HG03135 (cell line): Measurements from ENCODE around the gene LSM12.
"Not testable (repeated sequence)": the region's sequence is repeated elsewhere in the genome, so short reads cannot be mapped to it uniquely, and the experiment has no call there.

Experiments
- ATAC-seq: cut with Tn5 transposase; IDR thresholded peaks from one replicate; pipeline ENCODE4 v1.9.1; 2021; ENCODE audit warnings: mild to moderate bottlenecking, moderate library complexity; ENCODE audit not compliant: unreplicated experiment

Gene LSM12

DNA sequence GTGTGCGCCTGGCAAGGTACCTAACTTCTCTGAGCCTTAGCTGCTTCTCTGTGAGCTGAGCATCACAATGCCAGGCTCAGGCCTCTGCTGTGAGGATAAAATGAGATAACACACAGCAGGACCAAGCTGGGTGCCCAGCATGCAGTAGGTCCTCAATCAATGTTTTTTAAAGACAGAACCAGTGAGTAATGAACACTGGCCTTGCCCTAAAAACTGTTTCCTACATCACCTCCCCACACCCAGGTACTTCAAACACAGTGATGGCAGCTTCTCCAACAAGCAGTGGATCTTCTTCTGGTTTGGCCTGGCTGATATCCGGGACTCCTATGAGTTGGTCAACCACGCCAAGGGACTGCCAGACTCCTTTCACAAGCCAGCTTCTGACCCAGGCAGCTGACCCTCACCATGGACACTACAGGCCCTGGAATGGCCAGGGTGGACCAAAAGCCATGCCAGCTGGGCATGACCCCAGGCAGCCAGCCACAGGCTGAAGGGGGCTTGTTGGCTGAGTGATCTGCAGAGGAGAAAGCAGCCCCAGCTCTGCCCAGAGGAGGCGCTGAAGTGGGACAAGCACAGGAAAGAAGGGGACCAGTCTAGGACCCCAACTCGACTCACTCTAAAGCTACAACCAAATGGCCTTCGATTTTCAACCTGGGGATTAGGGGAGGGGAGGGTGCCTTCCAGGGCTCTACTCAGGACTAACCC, 58.1 kb downstream of the LSM12 start:
- ATAC-seq: no peak

DNA sequence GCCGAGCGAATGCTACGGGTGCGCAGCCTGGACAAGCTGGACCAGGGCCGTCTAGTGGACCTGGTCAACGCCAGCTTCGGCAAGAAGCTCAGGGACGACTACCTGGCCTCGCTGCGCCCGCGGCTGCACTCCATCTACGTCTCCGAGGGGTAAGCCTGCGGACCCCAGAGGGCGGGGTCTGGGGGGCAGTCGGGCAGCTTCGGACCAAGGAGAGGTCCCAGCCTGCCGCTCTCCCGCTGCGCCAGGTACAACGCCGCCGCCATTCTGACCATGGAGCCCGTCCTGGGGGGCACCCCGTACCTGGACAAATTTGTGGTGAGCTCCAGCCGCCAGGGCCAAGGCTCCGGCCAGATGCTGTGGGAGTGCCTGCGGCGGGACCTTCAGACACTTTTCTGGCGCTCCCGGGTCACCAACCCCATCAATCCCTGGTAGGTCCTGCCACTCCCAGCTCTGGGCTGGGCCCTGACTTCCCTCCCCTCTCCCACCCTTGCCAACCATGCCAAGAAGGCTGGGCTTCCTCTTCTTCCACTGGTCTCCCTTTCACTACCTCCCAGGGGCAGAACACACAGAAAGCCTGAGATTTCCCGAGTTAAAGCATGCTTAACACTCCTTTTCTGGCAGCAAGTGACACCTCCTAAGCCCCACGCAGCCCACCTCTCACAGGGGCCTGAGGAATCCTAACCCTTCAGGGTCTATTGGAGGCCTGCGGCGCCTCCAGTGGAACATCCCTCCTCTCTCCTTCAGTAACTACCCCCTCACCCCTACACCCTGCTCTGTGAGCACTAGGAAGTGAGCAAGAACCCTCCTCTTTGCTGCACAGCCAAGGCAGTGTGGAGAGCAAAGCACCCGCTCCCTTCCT, 58.9 kb downstream of the LSM12 start:
- peak; percentile 9 for ATAC-seq

DNA sequence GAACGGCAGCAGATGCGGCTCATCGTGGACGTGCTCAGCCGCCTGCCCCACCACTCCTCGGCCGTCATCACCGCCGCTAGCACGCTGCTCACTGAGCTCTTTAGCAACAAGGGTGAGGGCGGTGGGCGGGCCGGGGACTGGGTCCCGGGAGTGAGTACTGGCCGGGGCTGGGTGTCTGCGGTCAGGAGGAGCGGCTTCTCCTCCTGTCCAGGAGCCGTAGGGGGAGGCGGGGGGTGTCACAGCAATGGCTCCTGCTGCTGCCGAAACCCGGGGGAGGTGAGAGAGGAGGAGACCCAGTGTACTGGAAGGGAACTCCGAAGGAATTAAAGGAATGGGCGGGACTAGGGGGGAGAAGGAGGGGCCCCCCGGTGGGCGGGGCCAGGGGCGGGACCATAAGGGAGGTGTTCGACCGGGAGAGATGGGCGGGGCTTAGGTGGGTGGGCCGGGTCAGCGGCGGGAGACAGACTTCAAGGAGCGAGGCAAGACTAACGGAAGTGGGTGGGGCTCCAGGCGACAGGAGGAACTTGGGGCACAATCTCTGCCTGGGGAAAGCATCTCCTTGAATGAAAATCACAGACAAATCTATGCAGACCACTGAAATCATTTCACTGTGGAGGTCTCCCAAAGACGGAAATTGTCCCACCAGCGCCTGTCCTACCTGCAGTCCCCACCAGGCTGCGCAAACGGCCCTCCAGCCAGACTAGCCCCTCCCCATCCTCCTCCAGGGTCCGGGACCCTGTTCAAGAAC, 59.7 kb downstream of the LSM12 start:
- ATAC-seq: peak; percentile 76

DNA sequence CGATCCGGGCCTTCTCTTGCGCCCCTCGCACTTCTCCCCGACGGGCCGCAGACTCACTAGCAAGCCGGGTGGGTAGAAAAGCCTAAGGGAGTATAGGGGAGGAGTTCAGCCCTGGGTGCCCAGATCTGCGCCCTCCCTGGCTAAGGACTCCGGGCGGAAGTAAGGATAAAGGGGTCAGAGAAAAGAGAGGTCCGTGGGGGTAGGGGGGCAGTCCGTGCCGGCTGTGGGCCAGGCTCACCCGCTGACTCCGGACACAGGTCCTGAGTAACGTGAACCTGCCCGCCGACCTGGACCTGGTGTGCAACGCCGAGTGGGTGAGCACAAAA, 60.2 kb downstream of the LSM12 start:
- ATAC-seq: no peak

DNA sequence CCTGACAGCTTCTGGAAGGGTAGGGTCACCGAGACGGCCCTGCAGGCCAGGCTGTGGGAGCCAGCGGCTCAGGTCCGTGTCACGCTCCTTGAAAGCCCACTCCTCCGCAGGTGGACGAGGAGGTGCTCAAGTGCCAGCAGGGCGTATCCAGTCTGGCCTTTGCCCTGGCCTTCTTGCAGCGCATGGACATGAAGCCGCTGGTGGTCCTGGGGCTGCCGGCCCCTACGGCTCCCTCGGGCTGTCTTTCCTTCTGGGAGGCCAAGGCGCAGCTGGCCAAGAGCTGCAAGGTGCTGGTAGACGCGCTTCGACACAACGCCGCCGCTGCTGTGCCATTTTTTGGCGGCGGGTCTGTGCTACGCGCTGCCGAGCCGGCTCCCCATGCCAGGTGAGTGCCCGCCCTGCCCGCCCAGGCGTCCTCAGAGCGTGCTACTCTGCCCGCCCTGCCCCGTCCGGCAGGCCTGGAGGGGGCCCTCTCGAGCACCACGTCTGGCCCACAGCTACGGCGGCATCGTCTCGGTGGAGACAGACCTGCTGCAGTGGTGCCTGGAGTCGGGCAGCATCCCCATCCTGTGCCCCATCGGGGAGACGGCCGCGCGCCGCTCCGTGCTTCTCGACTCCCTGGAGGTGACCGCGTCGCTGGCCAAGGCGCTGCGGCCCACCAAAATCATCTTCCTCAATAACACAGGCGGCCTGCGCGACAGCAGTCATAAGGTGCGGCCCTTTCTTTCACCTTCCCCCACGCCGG, 60.8 kb downstream of the LSM12 start:
- no peak for ATAC-seq

DNA sequence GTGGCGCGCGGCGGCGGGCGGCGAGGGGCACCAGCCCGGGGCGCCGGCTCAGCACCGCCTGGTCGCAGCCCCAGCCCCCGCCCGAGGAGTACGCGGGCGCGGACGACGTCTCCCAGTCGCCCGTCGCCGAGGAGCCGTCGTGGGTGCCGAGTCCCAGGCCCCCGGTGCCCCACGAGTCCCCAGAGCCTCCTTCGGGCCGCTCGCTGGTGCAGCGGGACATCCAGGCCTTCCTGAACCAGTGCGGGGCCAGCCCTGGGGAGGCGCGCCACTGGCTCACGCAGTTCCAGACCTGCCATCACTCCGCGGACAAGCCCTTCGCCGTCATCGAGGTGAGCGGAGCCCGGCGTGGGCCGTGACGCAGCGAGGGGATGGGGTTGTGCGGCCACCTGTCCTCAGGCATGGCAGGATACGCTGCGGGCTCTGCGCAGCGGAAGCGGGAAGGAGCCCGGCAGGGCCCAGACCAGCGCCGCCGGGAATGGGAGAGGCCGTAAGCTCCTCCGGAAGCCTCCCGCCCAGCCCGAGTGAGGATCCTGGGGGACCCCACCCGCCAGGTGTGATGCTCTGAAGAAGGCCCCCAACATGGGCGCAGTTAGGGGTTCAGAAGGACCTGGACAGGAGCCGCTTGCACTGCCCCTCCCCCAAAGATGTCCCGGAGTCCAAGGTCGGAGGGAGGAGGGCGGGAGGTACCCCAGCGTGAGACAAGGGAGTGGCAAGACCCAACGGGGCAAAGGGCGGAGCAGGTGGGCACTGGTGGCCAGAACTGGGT, 61.5 kb downstream of the LSM12 start:
- ATAC-seq: no peak

DNA sequence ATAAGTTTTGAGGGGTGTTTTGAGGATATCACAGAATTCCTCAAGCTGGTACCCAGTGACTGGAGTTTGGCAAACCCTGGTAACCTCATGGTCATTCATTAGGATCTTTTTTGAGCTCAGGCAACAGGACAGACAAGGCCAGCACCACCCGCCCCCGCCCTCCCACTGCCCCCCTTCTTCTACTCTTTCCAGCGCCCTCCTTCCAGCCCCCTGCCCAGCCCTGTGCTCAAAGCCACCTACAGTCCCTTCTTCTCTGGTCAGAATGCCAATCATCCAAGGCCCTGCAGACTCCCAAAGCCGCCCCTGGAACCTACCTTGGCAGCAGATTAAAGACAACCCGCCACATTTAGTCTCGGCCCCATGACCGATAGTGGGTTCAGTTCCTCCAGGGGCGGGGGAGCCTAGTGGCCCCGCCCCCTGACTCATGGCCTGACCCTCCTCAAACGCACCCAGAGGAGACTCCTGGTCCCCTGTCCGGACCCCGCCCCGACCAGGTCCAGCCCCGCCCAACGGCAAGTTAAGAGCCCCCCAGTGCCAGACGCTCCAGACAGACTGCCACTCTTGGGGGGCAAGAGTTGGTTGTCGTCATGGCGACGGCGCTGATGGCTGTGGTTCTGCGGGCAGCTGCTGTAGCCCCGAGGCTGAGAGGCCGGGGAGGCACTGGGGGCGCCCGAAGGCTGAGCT, 62.3 kb downstream of the LSM12 start, which contains the start of gene NAGS:
Gene NAGS, plus strand, starts transcription at position 546 of the 684 bp plus-strand sequence. Its CDS starts 42 bp downstream, at position 588.
- no peak for ATAC-seq

DNA sequence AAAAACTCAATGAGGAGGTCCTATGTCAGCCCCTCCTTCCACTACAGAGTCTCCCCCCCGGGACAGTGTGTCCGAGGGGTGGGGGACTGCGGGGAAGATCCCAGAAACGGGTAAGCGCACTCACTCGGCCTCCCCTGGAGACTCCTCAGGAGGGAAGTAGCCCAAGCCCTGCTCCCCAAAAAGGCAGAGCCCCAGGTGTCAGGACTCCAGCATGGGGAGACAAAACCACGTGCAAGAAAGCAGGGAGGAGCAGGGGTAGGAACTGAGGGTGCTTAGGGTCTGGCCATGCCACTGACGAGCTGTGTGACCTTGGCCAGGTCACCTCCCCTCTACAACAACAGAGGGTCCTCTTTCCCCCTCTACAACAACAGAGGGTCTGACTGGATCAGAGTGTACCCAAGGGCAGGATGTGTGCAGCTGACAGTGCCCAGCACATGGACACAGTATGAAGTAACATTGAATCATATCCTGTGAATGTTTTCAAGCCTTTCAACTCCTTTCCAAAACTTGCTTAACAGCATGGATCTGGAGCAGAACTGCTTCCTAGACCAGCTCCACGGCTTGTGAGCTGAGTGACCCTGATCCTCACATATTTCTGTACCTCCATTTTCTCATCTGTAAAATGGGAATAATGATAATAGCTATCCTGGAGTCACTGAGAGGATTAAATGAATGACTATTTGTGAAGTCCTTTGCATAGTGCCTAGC, 64.2 kb downstream of the LSM12 start:
- no peak for ATAC-seq

DNA sequence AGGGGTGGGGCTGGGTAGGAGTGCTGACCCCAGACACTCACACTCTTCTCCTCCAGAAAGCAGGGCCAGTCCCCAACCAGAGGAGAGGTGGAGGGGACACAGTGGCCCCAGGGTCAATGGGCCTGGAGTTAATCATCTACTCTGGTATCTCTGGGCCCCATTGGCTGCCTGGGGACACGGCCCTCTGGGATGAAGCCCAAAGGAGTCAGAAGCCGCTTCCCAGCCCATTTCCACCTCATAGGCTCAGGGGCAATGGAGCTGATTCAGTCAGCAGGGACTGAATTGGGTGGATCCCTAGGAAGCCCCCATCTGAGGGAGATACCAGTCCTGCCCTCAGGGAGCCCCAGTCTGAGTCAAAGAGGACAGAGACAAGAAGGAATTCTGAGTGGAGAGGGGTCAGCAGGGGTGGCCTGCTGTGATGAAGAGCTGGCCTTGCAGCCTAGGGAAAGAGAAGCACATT, 65.0 kb downstream of the LSM12 start:
- no peak for ATAC-seq

DNA sequence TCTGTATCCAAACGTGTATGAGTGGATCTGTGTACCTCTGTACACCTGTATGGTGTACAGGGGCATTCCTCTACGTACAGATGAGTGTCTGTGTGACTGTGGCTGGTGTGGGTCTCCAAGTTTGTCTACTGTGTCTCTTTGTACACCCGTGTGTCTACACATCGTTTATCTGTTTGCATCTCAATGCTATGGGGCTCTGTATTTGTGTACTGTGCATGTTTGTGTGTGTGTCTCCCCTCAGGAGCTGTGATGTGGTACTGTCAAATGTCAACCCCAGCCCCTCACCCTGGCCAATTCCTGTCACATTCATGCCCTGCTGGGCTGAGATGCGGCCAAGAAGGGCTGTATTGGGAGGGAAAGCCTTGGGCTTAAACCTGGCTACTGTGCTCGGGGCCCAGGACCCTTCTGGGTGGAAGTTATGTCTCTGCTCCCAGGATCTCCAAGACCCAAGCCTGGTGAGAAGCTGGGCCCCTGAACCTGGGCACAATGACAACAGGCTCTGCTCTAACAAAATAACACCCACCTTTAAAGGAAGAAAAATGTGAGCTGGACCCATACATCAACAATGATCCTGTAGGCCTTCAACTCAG, 65.5 kb downstream of the LSM12 start:
- no peak for ATAC-seq

DNA sequence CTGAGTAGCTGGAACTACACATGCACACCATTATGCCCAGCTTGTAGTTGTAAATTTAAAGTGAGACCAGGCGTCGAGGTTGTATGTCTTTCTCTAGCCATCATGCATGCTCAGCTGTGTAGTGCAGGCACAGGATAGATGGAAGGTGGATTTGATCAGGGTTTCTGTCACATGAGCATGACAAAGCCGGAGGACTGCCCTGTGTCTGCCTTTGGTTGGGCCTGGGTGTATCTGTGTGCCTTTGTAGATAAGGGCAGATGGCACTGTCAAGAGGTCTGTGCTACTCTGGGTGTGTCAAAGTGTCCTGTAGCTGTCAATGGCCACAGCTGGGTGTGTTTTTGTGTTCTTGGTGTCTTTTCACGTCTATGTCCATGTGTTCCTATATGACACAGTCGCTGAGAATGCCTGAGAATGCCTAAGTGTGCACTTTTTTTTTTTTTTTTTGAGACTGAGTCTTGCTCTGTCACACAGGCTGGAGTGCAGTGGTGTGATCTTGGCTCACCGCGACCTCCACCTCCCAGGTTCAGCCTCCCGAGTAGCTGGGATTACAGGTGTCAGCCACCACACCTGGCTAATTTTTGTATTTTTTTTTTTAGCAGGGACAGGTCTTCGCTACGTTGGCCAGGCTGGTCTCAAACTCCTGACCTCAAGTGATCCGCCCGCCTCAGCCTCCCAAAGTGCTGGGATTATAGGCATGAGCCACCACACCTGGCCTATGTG, 66.2 kb downstream of the LSM12 start:
- no peak for ATAC-seq

DNA sequence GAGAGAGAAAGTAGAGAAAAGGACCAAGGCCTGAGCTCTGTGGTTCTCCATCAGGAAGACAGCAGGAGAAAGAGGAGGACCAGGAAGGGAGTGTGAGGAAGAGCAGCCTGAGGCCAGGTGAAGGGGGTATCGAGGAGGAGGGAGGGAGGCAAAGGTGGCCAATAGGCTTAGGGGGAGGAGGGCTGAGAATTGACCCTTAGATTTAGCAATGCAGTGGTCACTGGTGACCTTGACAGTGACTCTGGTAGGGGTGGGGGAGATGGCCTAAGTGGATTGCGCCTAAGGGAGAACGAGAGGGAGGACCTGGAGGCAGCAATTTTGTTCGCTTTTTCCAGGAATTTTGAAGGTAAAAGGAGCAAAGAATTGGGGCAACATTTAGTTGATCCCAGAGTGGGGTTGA, 67.4 kb downstream of the LSM12 start:
- ATAC-seq: no peak

DNA sequence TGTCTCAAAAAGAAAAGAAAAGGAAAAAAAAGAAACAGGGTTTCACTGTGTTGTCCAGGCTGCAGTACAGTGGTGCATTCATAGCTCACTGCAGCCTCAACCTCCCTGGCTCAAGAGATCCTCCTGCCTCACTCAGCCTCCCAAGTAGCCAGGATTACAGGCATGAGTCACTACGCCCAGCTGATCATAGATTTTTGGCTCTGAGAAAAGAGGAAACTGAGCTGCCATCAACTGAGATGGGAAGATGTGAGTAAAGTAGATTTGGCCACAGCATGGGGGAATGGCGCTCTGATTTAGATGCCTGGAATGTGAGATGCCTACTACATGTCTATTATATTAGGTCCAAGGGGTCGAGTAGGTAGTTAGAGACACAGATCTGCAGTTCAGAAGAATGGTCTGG, 67.9 kb downstream of the LSM12 start:
- no peak for ATAC-seq

DNA sequence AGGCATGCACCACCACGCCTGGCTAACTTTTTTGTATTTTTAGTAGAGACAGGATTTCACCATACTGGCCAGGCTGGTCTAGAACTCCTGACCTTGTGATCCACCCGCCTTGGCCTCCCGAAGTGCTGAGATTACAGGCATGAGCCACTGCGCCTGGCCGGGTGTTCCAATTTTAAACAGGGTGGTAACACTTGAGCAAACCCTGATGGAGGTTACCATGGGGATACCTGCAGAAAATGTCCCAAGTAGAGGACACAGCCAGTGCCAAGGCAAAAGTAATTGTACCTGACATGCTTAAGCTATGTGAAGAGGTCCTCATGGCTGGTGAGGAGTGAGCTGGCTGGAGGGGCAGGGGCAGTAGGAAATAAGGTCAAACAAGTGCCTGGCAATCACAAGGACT, 69.3 kb downstream of the LSM12 start:
- not testable (repeated sequence) for ATAC-seq

DNA sequence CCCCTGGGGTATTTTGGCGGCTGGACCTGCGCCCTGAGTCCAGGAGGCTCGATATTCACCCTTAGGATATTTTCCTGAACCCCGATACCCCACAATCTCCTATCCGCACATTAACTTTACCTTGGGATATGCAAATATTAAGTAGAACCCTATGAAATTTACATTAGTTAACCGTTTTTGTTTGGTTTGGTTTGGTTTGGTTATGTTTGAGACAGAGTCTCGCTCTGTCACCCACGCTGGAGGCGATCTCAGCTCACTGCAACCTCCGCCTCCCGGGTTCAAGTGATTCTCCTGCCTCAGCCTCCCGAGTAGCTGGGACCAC, 71.4 kb downstream of the LSM12 start:
- ATAC-seq: no peak

DNA sequence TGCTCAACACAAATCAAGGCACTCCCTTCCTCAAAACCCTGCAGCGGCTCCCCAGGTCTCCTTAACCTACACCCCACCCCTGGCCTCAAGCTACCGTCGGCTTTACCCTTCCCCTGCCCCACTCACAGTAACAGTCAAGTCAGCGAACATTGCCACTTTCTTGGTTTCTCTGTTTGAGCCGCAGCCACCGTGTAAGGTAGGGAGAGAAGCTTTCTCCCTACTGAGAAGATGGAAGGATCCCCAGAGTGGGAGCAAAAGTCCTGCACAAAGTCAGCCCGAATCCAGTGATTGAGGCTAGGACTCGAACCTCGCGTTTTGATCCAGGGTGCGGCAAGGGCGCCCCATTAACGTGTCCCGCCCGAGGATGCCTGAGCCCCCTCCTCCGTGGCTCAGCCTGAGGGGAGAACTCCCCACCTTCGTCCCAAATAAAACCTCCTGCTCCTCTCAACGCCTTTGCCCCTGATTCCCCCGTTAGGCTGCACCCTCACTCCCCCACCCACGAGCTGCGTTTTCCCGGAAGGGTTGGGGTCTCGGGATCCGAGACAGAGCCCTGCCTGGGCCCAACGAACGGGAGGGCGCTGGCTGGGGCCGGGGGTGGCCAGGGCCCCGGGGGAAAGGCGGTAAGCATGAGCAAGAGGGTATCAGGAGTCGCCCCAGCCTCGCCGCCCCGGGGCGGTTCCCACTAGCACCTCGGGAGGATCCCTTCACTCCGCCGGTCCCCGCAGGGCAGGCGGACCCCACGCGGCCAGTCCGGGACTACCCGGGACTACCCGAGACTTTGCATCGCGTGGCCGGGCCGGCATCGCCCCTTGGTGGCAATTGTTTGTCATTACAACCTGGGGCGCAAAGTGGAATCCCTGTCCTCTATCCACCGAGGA, 72.0 kb downstream of the LSM12 start:
- no peak for ATAC-seq

DNA sequence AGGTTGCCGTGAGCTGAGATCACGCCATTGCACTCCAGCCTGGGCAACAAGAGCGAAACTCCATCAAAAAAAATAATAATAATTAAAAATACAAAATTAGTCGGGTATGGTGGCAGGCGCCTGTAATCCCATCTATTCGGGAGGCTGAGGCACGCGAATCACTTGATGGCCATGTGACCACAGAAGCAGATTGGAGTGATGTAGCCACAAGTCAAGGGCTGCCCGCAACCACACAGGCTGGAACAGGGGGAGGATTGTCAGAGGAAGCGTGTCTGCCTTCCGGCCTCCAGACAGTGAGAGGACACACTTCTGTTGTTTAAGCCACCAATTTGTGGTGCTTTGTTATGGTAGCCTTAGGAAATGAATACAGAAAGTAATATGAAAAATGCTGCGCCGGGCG, 73.8 kb downstream of the LSM12 start:
- no peak for ATAC-seq
